Measurements from ENCODE around the gene MAPKAP1.

The MAPKAP1 gene

GRCh38 chr9:125561509-125562148 lies 145.4 kb downstream of the MAPKAP1 start:
- no peak for DNase-seq (ENCODE audit: low spot score)

- DNase-seq (ENCODE audit: low spot score) = no peak
Measured at GRCh38 chr9:125559894-125560293, 147.1 kb downstream of the MAPKAP1 start.

GRCh38 chr9:125559194-125559593 lies 147.8 kb downstream of the MAPKAP1 start:
- no peak for DNase-seq (ENCODE audit: low spot score)

GRCh38 chr9:125558453-125559092 lies 148.4 kb downstream of the MAPKAP1 start:
- DNase-seq (ENCODE audit: low spot score) = peak; percentile 61

GRCh38 chr9:125556046-125556721 lies 150.8 kb downstream of the MAPKAP1 start:
- no peak for DNase-seq (ENCODE audit: low spot score)

- no peak for DNase-seq (ENCODE audit: low spot score)
Measured at GRCh38 chr9:125554726-125555125, 152.3 kb downstream of the MAPKAP1 start.

GRCh38 chr9:125551781-125552180 lies 155.2 kb downstream of the MAPKAP1 start:
- DNase-seq (ENCODE audit: low spot score) = no peak

- DNase-seq (ENCODE audit: low spot score) = no peak
Measured at GRCh38 chr9:125549891-125550885, 156.8 kb downstream of the MAPKAP1 start.

GRCh38 chr9:125549465-125549871 lies 157.5 kb downstream of the MAPKAP1 start:
- DNase-seq (ENCODE audit: low spot score) = no peak

GRCh38 chr9:125549039-125549438 lies 158.0 kb downstream of the MAPKAP1 start:
- DNase-seq (ENCODE audit: low spot score) = no peak

- DNase-seq (ENCODE audit: low spot score) = no peak
Measured at GRCh38 chr9:125548141-125548540, 158.9 kb downstream of the MAPKAP1 start.

- no peak for DNase-seq (ENCODE audit: low spot score)
Measured at GRCh38 chr9:125547368-125547767, 159.6 kb downstream of the MAPKAP1 start.

GRCh38 chr9:125545845-125546244 lies 161.2 kb downstream of the MAPKAP1 start:
- DNase-seq (ENCODE audit: low spot score) = no peak

GRCh38 chr9:125544988-125545651 lies 161.9 kb downstream of the MAPKAP1 start:
- peak; percentile 59 for DNase-seq (ENCODE audit: low spot score)

GRCh38 chr9:125544484-125544883 lies 162.5 kb downstream of the MAPKAP1 start:
- no peak for DNase-seq (ENCODE audit: low spot score)

GRCh38 chr9:125541840-125542243 lies 165.2 kb downstream of the MAPKAP1 start:
- no peak for DNase-seq (ENCODE audit: low spot score)

- DNase-seq (ENCODE audit: low spot score) = no peak
Measured at GRCh38 chr9:125540497-125540896, 166.5 kb downstream of the MAPKAP1 start.

GRCh38 chr9:125538092-125538473 lies 168.9 kb downstream of the MAPKAP1 start:
- peak; percentile 75 for DNase-seq (ENCODE audit: low spot score)

- DNase-seq (ENCODE audit: low spot score) = no peak
Measured at GRCh38 chr9:125537442-125538091, 169.4 kb downstream of the MAPKAP1 start.

GRCh38 chr9:125536776-125537175 lies 170.2 kb downstream of the MAPKAP1 start:
- no peak for DNase-seq (ENCODE audit: low spot score)

GRCh38 chr9:125536167-125536772 lies 170.7 kb downstream of the MAPKAP1 start:
- DNase-seq (ENCODE audit: low spot score) = no peak
